GM19324 (cell line): Measurements from ENCODE around the gene STMP1.
A peak's percentile ranks its signal among the peaks of the same experiment; 100 is the strongest.
"Not testable (repeated sequence)": the region's sequence is repeated elsewhere in the genome, so short reads cannot be mapped to it uniquely, and the experiment has no call there.

Experiments used
- ATAC-seq: cut with Tn5 transposase; IDR thresholded peaks from one replicate; pipeline ENCODE4 v1.9.1; 2021; ENCODE audit warnings: mild to moderate bottlenecking, moderate library complexity; ENCODE audit not compliant: unreplicated experiment, low FRiP score

STMP1 gene

DNA sequence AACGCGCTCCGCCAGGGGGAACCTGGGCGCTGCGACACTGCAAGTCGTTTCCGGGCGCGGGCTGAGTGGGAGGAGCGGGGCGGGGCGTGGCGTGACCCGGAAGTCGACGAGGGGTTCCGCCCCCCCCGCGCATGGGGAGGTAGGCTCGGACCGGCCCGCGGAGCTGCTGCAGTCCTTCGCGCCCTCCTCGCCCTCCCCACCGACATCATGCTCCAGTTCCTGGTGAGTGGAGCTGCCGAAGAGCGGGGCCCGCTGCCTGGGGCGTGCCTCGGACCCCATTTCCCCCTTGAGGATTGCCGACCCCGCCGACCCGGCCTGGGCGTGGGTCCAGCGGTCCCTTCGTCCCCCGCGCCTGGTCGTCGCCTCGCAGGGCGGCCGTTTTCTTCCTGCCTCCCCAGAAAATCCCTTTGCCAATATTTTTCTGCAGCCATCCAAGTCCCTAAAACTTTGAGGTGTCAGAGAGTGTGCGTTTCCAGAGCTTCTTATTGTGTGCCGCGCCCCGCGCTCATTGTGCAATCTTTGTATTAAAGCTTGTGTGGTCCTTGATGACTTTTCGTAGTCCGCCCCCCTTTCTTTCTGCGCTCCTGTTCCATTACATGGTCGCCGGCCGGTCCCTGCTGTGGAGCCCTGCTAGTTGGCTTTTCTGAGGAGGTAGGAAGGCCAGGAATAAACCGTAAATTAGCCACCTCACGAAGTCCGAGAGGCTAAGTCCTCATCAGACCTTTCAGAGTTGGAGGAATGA lies at the start of gene STMP1:
TSS of gene STMP1 (plus strand) at position 142 of the 742 bp plus-strand sequence.
- peak; percentile 92 for ATAC-seq

DNA sequence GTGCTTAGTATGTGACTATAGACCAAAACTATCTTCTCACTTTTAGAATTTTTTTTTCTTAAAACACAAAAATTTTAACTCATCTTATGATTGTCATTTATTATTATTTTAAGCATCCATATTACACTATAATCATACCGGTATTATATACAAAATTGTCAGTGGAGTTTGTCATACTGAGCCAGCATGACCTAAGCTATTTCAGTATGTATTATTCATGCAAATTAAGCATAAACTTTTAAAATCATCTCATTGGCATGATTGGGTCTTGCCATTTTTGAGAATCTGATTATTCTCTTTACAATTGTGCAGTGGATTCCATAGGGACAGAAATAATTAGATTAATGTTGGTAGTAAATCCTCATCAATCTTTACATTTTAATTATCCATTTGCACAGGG lies 46.2 kb upstream of the STMP1 start:
- ATAC-seq = no peak

DNA sequence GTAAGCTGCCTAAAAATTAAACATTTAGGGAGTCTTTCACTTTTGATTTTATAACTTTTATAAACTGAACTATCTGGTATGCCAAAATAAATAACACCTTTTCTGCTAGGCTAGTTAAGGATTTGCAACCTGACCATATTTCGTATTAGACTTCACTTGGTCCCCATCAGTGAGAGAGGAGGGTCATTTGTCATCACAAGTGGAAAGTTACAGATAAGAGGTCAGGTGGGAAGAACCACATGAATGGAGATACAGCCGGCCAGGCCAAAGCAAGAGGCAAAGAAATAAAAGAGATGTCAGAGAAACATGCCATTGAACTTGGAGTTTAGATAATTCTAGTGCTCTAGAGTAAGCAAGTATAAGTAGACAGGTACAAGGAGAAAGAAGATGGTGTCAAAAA lies 44.5 kb upstream of the STMP1 start:
- no peak for ATAC-seq

DNA sequence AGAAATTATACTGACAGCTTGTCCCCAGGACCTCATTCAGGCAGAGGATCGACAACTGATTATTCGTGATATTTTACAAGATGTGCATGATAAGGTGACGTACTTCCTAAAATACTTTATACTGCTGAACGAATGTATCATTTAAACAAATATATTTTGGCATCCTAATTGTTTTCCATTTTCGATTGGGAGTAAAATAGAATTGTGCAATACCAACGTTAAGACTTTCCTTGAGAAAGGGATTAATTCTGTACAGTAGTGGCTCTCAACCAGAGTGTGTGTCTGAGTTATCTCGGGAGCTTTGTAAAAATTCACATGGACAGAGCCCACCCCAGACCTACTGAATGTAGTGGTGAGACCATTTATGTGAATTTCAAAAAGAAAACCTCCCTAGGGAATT lies 43.8 kb upstream of the STMP1 start:
- ATAC-seq = no peak

DNA sequence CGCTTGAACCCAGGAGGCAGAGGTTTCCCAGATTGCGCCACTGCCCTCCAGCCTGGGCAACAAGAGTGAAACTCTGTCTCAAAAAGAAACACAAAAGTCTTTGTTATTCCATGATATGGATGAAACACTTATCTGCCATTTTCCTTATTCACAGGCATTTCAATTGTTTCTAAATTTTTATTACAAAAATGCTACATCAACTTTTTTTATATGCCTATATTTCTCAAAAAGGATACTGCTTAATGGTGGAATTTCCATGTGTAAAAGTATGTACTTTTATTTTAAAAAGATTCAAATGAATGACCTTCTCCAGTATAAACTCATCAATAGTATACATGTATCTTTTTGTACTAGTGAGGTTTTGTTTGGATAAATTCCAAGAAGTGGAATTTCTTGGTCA lies 41.9 kb upstream of the STMP1 start:
- no peak for ATAC-seq

DNA sequence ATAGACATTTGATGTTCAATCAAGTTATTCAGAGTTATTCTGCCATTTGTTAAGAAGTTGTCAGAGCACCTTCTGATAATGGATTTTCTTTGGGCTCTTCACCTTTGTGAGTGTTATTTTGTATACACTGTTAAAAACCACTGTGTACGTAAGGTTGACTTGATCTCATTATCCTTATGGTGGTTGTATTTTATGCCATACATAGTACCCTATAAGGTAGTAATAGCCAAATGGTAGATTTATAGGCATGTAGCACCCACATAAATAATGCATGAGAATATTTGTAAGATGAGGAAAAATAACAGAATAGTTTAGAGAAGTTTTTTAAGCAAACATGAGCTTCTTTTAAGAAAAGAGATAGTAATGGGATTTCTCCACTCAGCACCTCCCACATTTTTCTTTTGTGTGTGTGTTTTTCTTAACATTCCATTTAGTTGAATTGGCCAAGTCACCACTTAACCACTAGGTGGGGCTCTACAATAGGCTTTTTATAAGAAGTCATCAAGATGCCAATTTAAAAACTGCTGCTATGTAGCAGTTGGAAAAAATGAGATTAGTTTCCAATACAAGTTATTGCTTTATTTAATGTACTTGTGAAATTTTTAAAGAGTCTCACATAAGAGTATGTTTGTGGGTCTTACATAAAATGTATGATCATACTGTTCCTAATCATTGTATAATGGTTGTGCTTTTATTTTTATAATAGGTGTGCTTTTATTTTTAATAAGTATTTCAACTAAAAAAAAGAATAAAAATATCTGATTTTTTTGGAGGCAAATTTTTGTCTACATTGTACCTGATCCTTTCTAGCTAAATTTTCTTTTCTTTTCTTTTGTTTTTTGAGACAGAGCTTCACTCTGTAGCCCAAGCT lies 41.1 kb upstream of the STMP1 start:
- ATAC-seq = no peak

DNA sequence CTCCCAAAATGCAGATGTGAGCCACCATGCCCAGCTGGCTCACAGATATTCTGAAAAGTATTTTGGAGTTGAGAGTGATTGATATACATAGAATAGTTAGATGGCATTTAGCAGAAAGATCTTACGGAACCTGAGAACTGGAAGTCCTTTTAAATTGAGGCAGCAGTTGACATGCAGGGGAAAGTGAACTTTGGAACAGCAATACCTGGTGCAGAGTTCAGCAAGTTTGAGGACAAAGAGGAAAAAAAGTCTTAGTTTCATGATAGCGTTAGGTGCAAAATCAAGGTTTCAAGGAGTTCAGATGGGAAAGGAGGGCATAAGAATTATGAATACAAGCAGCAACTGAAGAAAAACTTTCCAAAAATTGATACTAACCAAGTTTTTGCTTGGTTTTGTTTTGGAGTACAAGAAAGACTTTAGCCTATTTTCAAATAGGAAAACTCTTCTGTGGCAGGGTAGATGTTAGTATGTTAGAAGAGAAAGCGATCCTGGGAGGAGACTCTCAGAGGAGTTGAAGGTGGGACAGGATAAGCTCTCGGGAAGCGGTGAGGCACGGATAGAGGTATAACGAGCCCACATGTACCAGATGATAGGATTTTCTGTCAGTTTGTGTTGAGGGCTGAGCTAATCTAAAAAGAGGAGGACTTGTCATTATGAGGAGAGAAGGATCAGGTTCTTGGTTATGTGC lies 28.0 kb upstream of the STMP1 start:
- ATAC-seq = no peak

DNA sequence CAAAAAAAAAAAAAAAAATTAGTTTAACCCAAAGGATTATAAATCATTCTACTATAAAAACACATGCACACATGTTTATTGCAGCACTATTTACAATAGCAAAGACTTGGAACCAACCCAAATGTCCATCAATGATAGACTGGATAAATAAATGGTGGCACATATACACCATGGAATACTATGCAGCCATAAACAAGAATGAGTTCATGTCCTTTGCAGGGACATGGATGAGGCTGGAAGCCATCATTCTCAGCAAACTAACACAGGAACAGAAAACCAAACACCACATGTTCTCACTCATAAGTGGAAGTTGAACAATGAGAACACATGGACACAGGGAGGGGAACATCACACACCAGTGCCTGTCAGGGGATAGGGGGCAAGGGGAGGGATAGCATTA lies 22.6 kb upstream of the STMP1 start:
- ATAC-seq = not testable (repeated sequence)

DNA sequence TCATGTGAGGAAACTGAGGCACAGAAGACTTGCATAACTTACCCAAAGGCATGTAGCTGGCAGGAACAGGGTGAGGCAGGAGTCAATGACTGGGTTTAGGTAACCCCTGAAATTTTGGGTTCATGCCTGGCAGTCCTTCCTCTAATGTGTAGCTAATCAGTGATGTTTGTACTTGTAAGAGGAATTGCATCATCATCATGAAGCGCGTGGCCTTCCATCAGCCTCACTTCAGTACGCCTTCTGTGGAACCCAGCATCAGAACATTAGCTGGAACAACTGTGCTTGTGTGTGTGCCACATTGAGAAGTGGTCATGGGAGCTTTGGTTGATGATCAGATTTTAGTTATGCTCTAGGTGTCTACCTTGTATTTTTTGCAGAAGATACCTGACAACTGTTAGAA lies 18.2 kb upstream of the STMP1 start:
- no peak for ATAC-seq

DNA sequence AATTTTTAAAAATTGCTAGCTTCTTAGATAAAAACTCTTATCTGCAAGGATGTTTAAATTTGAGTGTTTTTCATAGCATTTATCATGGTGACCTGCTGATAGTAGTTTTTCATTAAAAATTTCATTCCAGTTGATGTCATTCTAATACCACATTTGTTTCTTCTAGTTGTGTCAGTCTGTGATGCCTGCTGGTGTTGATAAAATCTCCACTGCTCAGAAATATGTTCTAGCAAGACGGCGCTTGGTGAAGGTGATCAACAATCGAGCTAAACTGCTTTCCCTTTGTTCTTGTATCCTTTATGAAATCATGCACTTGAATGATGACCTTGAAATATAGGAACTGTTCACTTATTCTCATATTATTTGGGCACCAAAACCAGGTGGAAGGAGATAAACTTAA lies 17.6 kb upstream of the STMP1 start:
- ATAC-seq = no peak

DNA sequence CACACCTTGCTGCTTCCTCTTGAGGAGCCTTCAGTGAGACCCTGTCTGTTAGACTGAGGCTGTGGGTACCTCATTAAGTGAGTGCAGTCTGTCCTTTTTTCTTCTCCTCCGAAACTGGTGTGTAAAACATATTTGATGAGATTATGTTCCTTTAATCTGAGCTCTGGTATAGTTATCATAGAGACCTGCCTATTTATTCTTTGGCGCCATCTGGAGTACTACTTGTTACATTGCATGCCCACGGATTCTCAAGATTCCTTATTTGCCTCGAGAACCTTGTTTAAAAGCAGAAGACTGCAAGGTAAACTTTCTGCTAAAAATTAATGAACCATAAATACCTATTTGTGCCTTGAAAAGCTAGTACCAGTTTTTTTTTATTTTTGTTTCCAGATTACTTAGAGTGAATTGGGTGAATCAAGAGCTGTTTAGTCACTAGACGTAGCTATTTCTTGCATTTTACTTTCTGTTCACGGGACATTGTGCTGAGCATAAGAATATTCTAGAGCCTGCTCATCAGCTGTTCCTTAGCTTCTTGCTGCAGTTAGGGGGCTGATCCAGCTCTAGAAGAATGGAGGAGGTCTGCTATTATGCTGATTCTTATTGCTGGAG lies 16.9 kb upstream of the STMP1 start:
- ATAC-seq = no peak

DNA sequence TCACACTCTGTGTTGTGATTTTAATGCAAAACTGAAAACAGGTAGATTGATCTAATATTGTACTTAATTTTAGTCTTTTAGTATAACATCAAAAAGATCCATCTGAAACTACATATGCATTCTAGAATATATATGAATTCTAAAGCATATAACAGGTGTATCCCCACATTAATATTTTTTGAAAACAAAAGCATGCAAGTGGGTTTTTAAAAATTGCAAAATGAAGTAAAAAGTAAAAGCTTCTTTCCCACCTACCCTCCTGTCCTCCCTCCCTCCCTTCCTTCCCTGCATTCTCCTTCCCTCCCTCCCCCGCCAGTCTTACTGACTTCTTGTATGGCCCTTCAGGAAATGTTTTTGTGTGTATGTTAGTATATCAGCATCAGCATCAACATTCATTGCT lies 14.6 kb upstream of the STMP1 start:
- no peak for ATAC-seq

DNA sequence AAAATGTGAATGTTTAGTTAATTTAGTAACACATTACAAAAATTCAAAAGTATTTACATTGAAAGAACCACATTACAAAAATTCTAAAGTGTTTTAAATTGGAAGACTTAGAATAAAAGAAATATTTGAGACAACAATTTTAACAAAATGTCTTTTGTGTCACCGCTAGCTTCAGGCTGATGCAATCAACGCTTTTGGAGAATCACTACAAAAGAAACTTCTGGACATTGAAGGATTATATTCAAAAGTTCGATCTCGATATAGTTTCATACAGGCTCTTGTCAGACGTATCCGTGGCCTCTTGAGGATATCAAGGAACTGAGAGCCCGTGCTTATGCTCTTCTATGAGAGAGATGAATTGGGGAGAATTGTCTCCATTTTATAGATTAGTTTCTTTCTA lies 14.1 kb upstream of the STMP1 start:
- ATAC-seq = no peak

DNA sequence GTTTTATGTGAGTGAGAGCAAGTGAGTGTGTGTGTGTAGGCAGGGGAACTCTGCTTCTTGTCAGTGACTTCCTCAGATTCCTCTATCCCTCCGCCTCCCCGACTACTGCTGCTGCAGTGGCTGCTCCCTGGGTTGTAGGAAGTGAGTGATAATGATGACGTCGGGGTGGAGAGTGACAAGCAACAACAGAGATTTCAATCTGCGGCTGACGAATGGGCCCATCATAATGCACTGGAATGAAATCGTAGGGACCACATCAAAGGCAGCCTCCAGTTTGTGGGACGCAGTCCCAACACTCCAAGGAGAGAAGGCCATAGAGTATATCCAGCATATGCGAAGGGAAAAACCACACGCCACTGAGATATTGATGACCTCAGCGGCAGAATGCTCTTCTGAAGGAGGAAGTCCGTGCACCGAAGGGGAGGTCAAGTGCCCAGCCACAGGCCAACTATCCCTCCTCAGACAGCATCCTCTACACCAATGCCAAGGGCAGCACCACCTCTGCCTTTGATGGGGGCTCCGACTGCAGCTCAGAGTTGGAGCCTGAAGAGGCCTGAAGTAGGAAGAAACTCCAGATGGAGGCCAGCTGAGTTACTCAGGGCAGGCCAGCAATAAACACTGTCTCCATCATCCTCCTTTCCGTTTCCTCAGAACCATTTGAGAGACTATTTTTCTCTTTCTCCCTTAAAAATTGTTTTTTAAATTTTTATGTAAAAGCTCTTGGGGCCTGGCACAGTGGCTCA lies 11.3 kb upstream of the STMP1 start:
- ATAC-seq = no peak

DNA sequence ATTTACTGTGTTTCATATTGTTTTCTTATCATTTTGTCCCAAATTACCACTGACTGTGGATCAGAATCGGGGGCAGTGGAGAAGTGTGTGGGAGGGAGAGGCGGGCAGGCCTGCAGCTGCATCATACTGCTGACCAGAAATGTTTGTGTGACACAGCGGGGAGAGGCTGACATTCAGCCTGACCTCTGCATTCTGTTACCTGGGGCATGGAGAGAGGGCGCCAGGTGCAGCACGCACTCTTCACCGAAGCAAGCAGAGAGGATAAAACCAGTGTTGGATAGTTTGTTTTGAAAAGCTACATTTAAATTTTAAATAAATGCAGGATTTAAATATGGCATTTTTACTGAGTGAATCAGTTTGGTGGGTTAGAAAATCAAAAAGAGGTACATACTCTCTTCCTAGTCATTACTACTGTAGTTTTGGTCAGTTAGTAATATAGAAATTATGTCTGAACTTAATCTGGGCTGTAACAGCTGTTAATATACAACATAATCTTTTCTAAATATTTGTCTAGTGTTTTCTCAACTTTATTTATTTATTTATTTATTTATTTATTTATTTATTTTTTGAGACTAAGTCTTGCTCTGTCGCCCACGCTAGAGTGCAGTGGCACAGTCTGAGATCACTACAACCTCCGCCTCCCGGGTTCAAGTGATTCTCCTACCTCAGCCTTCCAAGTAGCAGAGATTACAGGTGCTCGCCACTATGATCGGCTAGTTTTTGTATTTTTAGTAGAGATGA lies 8.8 kb upstream of the STMP1 start:
- ATAC-seq = no peak

DNA sequence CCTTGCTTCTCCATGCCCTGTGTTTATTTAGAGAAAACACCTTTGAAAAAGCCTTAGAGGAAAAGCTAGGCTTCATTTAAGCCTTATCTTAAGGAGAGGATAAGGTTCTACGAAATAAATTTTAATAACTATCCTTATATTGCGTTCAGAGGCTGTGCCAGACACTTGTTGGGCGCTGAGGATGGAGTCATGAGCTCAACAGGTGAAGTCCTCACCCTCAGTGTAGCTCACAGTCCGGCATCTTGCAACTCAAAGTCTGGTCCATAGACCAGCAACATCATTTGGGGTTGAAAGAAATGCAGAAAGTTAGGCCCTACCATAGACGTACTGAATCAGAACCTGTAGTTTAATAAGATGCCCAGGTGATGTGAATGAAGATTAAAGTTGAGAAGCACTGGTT lies 3.8 kb upstream of the STMP1 start:
- no peak for ATAC-seq

DNA sequence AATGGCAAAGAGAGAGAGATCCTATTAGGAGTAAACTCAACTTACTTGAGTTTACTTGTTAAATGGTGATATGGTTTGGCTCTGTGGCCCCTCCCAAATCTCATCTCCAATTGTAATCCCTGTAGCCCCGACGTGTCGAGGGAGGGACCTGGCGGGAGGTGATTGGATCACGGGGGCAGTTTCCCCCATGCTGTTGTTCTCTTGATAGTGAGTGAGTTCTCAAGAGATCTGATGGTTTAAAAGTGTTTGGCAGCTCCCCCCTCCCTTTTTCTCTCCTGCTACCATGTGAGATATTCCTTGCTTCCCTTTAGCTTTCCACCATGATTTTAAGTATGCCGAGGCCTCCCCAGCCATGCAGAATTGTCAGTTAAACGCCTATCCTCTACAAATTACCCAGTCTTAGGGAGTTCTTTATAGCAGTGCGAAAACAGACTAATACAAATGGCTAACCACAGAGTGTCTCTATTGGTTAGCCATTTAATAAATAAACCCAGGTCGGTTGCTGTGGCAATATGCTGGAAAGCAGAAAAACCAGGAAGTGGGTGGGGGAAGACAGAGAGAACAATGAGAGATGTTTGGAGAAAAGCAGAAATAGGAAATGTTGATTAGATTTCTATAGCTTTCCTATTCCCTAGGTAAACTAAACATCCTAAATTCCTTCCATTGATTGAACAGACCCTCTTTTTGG lies 3.0 kb upstream of the STMP1 start:
- no peak for ATAC-seq

DNA sequence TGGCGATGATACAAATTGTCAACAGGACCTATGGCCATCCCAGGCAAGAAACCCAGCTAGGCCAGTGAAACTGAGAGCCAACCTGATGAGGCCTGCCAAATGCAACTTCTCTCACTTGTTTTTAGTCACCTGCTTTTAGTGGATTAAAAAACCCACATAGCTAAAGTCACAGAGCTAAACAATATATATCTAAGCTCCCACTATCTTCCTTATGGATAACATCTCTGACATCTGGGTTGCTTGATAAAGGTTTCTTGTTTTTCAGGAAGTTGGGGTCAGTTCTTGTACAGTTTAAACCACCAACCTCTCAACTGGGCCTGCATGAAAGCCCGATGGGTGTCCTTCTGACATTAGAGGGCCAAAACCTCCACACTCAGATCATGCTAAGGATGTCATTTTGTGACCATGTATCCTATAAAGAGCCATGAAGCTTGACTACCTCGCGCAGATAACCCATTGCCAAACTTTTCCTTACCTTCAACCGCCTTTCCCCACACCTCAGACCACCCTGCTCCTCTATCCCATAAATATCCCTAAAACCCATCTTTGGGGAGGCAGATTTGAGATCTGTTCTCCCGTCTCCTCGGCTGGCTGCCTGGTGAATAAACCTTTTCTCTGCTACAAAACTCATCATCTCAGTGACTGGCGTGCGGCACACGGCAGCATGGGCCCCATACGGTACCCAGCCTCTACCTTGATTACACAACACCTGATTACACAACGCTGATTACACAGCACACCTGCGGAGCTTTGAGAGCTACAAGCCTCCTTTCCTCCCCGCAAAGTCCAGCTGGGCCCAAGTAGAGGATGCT lies 797 bp upstream of the STMP1 start:
- ATAC-seq = no peak

DNA sequence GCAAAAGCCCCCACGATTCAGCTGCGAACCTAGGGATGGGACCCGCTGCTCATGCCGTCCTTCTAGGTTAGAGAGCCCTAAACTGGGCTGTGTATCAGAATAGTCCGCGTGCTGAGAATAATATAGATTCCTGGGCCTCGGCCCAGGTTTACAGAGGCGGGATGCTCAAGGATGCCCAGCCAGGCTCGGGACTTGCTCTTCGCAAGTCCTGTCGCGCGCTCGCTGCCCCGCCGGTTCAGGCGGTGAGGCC lies 266 bp upstream of the STMP1 start:
- ATAC-seq = no peak
